Measurements from ENCODE around the gene YIPF2.

YIPF2 gene

DNA sequence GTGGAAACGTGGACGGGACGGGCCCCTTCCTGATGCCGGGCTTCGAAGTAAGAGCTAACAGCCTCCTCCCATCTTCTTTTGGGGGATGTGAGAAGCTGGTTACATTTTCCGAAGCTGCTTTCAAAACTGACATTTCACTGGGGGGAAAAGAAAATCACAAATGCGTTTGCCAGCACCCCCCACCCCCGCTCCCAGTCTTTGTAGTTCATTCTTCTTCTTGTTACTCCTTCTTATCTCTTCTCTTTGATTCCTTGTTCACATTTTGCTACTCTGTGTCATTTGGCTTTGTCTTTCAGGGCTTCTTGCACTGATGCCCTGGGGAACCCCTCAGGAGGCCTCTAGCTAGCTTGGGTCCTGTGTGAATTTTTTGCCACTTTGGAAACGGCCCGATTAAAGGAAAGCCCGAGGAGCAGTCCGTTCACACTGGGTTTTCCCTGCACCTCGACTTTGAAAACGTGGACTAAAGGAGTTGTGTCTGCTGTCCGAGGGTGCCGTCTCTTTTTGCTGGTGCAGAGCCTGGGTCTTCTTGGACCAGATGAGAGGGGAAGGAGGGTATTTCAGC, 55.8 kb downstream of the YIPF2 start:
- no peak for DNase-seq

Measured in CD4-positive, alpha-beta T cell treated with Interleukin-4 for 1 hour (primary cell).